ENCODE data around the gene ANTXR1.

ANTXR1 gene

GRCh38 chr2:69192176-69192945 is 179.4 kb downstream of the ANTXR1 start:
- no peak for DNase-seq (ENCODE audit: low read depth)
- no peak overlapping the region for H3K4me3 ChIP-seq (ENCODE audit: low read length)
- TF ChIP-seq CTCF (conservative IDR thresholded peaks at IDR 0.05; ENCODE audit: low read depth, low read length) = no peak

- no peak for DNase-seq (ENCODE audit: low read depth)
- TF ChIP-seq CTCF (conservative IDR thresholded peaks at IDR 0.05; ENCODE audit: low read depth, low read length) = no peak
- H3K4me3 ChIP-seq (ENCODE audit: low read length) = no peak overlapping the region
Measured at GRCh38 chr2:69195706-69196105, 182.7 kb downstream of the ANTXR1 start.

GRCh38 chr2:69196327-69197117 is 183.5 kb downstream of the ANTXR1 start:
- H3K4me3 ChIP-seq (ENCODE audit: low read length) = no peak overlapping the region
- TF ChIP-seq CTCF (conservative IDR thresholded peaks at IDR 0.05; ENCODE audit: low read depth, low read length) = no peak
- DNase-seq (ENCODE audit: low read depth) = no peak

- no peak for TF ChIP-seq CTCF (conservative IDR thresholded peaks at IDR 0.05; ENCODE audit: low read depth, low read length)
- no peak overlapping the region for H3K4me3 ChIP-seq (ENCODE audit: low read length)
- DNase-seq (ENCODE audit: low read depth) = no peak
Measured at GRCh38 chr2:69200107-69200520, 187.1 kb downstream of the ANTXR1 start.

GRCh38 chr2:69201259-69201658 is 188.3 kb downstream of the ANTXR1 start:
- no peak overlapping the region for H3K4me3 ChIP-seq (ENCODE audit: low read length)
- TF ChIP-seq CTCF (conservative IDR thresholded peaks at IDR 0.05; ENCODE audit: low read depth, low read length) = no peak
- DNase-seq (ENCODE audit: low read depth) = no peak

- no peak for DNase-seq (ENCODE audit: low read depth)
- no peak for TF ChIP-seq CTCF (conservative IDR thresholded peaks at IDR 0.05; ENCODE audit: low read depth, low read length)
Measured at GRCh38 chr2:69202327-69202726, 189.3 kb downstream of the ANTXR1 start.

More at GRCh38 chr2:69202327-69202726, 189.3 kb downstream of the ANTXR1 start:
- no peak overlapping the region for H3K4me3 ChIP-seq (ENCODE audit: low read length)

Measured in retinal pigment epithelial cell (primary cell).